OCI-LY1 (cell line): Measurements from ENCODE around the gene P2RY2.

Experiments
- H2AFZ ChIP-seq: fragments of 200-600 bp; sonication (generic), shearing (Covaris generic); 2 replicates; pipeline ENCODE4 v1.6.0; 2014; ENCODE audit warnings: antibody characterized with exemption, mild to moderate bottlenecking, low read length
- H3F3A ChIP-seq: fragments of 200-600 bp; sonication (generic), shearing (Covaris generic); 2 replicates; pipeline ENCODE4 v1.6.0; 2014; ENCODE audit warnings: mild to moderate bottlenecking, antibody characterized with exemption, low read length, moderate library complexity; ENCODE audit not compliant: insufficient read depth
- H3K27ac ChIP-seq: fragments of 200-600 bp; sonication (generic); 2 replicates; pipeline ENCODE4 v1.5.1; 2014; ENCODE audit warnings: low read length, mixed run types, mild to moderate bottlenecking, low read depth; ENCODE audit not compliant: poor library complexity, severe bottlenecking
- H3K27me3 ChIP-seq: fragments of 200-600 bp; sonication (generic); 2 replicates; pipeline ENCODE4 v1.6.0; 2014; ENCODE audit warnings: antibody characterized with exemption, mild to moderate bottlenecking, low read length, moderate library complexity; ENCODE audit not compliant: insufficient read depth
- H3K36me3 ChIP-seq: fragments of 200-600 bp; sonication (generic); 2 replicates; pipeline ENCODE4 v1.6.1; 2014; ENCODE audit warnings: mild to moderate bottlenecking, antibody characterized with exemption, low read length, moderate library complexity, mixed read lengths; ENCODE audit not compliant: insufficient read depth
- H3K4me1 ChIP-seq: fragments of 200-600 bp; sonication (generic); 2 replicates; pipeline ENCODE4 v1.5.1; 2014; ENCODE audit warnings: mild to moderate bottlenecking, low read length, moderate library complexity; ENCODE audit not compliant: insufficient read depth, severe bottlenecking
- H3K4me2 ChIP-seq: fragments of 200-600 bp; sonication (generic), shearing (Covaris generic); 2 replicates; pipeline ENCODE4 v1.6.1; 2014; ENCODE audit warnings: low read length
- H3K4me3 ChIP-seq: fragments of 200-600 bp; sonication (generic); 2 replicates; pipeline ENCODE4 v1.5.1; 2014; ENCODE audit warnings: low read length, low read depth, mild to moderate bottlenecking, mixed read lengths; ENCODE audit not compliant: poor library complexity, severe bottlenecking
- H3K79me2 ChIP-seq: fragments of 200-600 bp; shearing (Covaris generic); 2 replicates; pipeline ENCODE4 v1.6.1; 2016; ENCODE audit warnings: mixed run types, low read length, mixed read lengths; ENCODE audit not compliant: insufficient read depth
- H3K9ac ChIP-seq: fragments of 200-600 bp; sonication (generic), shearing (Covaris generic); 2 replicates; pipeline ENCODE4 v1.6.1; 2014; ENCODE audit warnings: mild to moderate bottlenecking, low read length, mixed read lengths
- H3K9me2 ChIP-seq: fragments of 200-600 bp; sonication (generic), shearing (Covaris generic); 2 replicates; pipeline ENCODE4 v1.6.1; 2014; ENCODE audit warnings: low read depth, mild to moderate bottlenecking, low read length, mixed read lengths
- H3K9me3 ChIP-seq: fragments of 200-600 bp; shearing (Covaris generic); 2 replicates; pipeline ENCODE4 v1.6.1; 2014; ENCODE audit warnings: low read length, mixed read lengths
- H4K20me1 ChIP-seq: fragments of 200-600 bp; sonication (generic), shearing (Covaris generic); 2 replicates; pipeline ENCODE4 v1.6.0; 2016; ENCODE audit warnings: mild to moderate bottlenecking, low read length; ENCODE audit not compliant: insufficient read depth
- CTCF ChIP-seq: fragments of 200-600 bp; sonication (generic), shearing (Covaris generic); IDR thresholded peaks from 2 replicates; pipeline ENCODE4 v1.5.1; 2017; ENCODE audit warnings: mild to moderate bottlenecking, antibody characterized with exemption, low read length, moderate library complexity, mixed read lengths
- EZH2 ChIP-seq: fragments of 200-600 bp; sonication (generic), shearing (Covaris generic); IDR thresholded peaks from 2 replicates; pipeline ENCODE4 v1.8.0; 2017; ENCODE audit warnings: borderline replicate concordance, mixed run types, mild to moderate bottlenecking, antibody characterized with exemption, low read length, moderate library complexity, mixed read lengths

The P2RY2 gene

GRCh38 chr11:73203322-73203721 is 14.8 kb upstream of the P2RY2 start:
- H3K4me3 ChIP-seq = no peak overlapping the region
- no peak overlapping the region for H3K4me2 ChIP-seq
- no peaks in the 10 kb centered on the region for H3K79me2 ChIP-seq
- no peaks in the 10 kb centered on the region for H3K36me3 ChIP-seq
- no peaks in the 10 kb centered on the region for H3F3A ChIP-seq
- no peaks in the 10 kb centered on the region for H4K20me1 ChIP-seq
- no peak overlapping the region for H3K9ac ChIP-seq
- H3K9me3 ChIP-seq = no peaks in the 10 kb centered on the region
- no peak overlapping the region for H2AFZ ChIP-seq
- no peak overlapping the region for H3K27ac ChIP-seq
- no peaks in the 10 kb centered on the region for H3K27me3 ChIP-seq
- TF ChIP-seq CTCF = no peak
- no peak for TF ChIP-seq EZH2
- no peaks in the 10 kb centered on the region for H3K9me2 ChIP-seq
- no peaks in the 10 kb centered on the region for H3K4me1 ChIP-seq

- no peaks in the 10 kb centered on the region for H3K79me2 ChIP-seq
- no peaks in the 10 kb centered on the region for H3K27me3 ChIP-seq
- no peaks in the 10 kb centered on the region for H3K9me2 ChIP-seq
- no peaks in the 10 kb centered on the region for H4K20me1 ChIP-seq
- H3F3A ChIP-seq = no peaks in the 10 kb centered on the region
- H3K9ac ChIP-seq = no peak overlapping the region
- no peak for TF ChIP-seq EZH2
- no peak for TF ChIP-seq CTCF
- H3K4me1 ChIP-seq = no peaks in the 10 kb centered on the region
- no peak overlapping the region for H3K27ac ChIP-seq
- H3K4me3 ChIP-seq = no peak overlapping the region
- no peaks in the 10 kb centered on the region for H3K9me3 ChIP-seq
- no peak overlapping the region for H2AFZ ChIP-seq
- no peaks in the 10 kb centered on the region for H3K36me3 ChIP-seq
- no peak overlapping the region for H3K4me2 ChIP-seq
Observed at GRCh38 chr11:73203790-73204189, 14.3 kb upstream of the P2RY2 start.

- Histone ChIP-seq H3K27me3 (no peaks in the 10 kb centered on the region), H3F3A (no peaks in the 10 kb centered on the region), H3K9me3 (no peaks in the 10 kb centered on the region), H3K27ac (no peak overlapping the region), H4K20me1 (no peaks in the 10 kb centered on the region), H3K9ac (no peak overlapping the region), H3K79me2 (no peaks in the 10 kb centered on the region), H3K4me2 (no peak overlapping the region), H3K4me3 (no peak overlapping the region), H3K36me3 (no peaks in the 10 kb centered on the region), H3K9me2 (no peaks in the 10 kb centered on the region), H3K4me1 (no peaks in the 10 kb centered on the region), H2AFZ (no peak overlapping the region)
- no peak for TF ChIP-seq EZH2
- TF ChIP-seq CTCF = no peak
Observed at GRCh38 chr11:73204711-73205121, 13.4 kb upstream of the P2RY2 start.
